ENCODE data around the gene PGBD5. TPM values are rescaled to one million over a fixed set of nuclear protein-coding genes. Genes with fewer than 3 reads are reported as not detected.

Gene PGBD5
- total RNA-seq, 6 experiments from 2014 or later: 0.05 TPM; not detected in 5

DNA sequence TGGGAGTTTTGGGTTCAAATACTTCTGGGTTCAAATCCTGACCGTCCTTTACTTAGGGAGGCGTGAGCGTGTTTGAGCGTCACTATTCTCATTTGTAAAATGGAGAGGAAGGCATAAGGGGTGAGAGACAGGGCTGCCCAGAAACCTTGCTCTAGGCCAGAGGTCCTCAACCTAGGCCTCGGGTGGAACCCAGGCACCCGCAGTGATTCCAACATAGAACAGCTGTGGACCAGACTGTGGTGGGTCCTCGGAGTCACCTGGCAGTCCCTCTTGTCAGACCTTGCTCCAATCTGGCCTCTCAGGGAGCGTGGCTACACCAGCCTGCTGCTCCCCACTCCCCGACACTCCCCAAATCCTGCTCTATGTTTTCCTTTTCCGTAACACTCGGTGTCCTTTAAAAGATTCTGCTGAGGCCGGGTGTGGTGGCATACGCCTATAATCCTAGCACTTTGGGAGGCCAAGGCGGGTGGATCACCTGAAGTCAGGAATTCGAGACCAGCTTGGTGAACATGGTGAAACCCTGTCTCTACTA lies 116.4 kb downstream of the PGBD5 start:
- no peak overlapping the region for H3K4me3 Mint-ChIP-seq
- TF ChIP-seq, protein P1, sequence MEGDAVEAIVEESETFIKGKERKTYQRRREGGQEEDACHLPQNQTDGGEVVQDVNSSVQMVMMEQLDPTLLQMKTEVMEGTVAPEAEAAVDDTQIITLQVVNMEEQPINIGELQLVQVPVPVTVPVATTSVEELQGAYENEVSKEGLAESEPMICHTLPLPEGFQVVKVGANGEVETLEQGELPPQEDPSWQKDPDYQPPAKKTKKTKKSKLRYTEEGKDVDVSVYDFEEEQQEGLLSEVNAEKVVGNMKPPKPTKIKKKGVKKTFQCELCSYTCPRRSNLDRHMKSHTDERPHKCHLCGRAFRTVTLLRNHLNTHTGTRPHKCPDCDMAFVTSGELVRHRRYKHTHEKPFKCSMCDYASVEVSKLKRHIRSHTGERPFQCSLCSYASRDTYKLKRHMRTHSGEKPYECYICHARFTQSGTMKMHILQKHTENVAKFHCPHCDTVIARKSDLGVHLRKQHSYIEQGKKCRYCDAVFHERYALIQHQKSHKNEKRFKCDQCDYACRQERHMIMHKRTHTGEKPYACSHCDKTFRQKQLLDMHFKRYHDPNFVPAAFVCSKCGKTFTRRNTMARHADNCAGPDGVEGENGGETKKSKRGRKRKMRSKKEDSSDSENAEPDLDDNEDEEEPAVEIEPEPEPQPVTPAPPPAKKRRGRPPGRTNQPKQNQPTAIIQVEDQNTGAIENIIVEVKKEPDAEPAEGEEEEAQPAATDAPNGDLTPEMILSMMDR (IDR thresholded peaks at IDR 0.05): no peak
- no peaks in the 10 kb centered on the region for H3K9me3 Mint-ChIP-seq
- H3K27ac Mint-ChIP-seq: no peak overlapping the region
- DNase-seq: no peak
- peaks cover 5% of the 10 kb centered on the region; the same call in 1 of the 2 replicates for H3K27me3 Mint-ChIP-seq (ENCODE audit: insufficient read depth)
- peaks cover 11% of the 10 kb centered on the region for H3K4me1 Mint-ChIP-seq (ENCODE audit: low read depth)
- H3K36me3 Mint-ChIP-seq (ENCODE audit: low read depth): no peaks in the 10 kb centered on the region

DNA sequence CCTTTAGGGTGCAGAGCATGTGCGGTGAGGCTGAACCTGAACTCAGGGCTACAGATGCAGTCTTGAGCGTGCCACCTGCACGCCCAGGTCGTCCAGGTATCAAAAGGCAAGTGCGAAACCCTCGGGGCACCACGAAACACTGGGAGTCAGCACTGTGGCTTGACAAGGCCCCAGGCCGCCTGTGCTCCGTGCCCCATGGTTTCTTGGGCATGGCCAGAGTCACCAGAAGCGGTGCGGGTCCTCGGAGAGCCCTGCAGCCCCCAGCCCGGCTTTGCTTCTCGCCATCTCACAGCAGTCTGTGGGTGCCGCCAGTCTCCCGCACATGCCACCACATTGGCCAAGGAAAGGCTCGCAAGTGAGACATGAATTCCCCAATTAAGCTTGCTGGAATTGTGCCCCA lies 117.3 kb downstream of the PGBD5 start:
- Mint-ChIP-seq H3K27me3 (ENCODE audit: insufficient read depth) (peaks cover 2% of the 10 kb centered on the region; the same call in 1 of the 2 replicates), H3K9me3 (no peaks in the 10 kb centered on the region), H3K4me3 (no peak overlapping the region), H3K4me1 (ENCODE audit: low read depth) (peaks cover 16% of the 10 kb centered on the region), H3K36me3 (ENCODE audit: low read depth) (no peaks in the 10 kb centered on the region), H3K27ac (no peak overlapping the region)
- no peak for DNase-seq
- TF ChIP-seq, protein P1 (IDR thresholded peaks at IDR 0.05): no peak

DNA sequence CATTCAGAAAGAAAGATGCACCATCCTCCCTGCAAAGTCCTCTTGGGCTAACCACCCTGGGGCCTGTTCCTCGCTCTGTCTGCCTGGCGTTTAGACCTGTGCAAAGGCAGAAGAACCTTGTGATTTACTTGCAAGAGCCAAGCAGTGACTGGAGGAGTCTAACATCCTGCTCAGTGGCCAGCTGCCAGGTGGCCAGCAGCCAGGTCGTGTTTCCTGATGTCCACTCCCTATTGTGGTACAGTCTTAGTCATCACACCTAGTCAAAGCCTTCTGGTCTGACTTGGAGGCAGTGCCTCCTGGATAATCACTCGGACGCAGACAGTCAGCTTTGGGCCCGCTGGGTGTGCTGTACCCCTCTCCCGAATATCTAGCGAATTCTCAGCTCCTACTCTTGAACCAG lies 118.1 kb downstream of the PGBD5 start:
- DNase-seq: peak; percentile 77
- Mint-ChIP-seq H3K27ac (no peak overlapping the region), H3K4me3 (no peak overlapping the region), H3K9me3 (no peaks in the 10 kb centered on the region), H3K27me3 (ENCODE audit: insufficient read depth) (peaks cover 4% of the 10 kb centered on the region), H3K36me3 (ENCODE audit: low read depth) (no peaks in the 10 kb centered on the region), H3K4me1 (ENCODE audit: low read depth) (peaks cover 22% of the 10 kb centered on the region)
- TF ChIP-seq, protein P1 (IDR thresholded peaks at IDR 0.05): no peak

DNA sequence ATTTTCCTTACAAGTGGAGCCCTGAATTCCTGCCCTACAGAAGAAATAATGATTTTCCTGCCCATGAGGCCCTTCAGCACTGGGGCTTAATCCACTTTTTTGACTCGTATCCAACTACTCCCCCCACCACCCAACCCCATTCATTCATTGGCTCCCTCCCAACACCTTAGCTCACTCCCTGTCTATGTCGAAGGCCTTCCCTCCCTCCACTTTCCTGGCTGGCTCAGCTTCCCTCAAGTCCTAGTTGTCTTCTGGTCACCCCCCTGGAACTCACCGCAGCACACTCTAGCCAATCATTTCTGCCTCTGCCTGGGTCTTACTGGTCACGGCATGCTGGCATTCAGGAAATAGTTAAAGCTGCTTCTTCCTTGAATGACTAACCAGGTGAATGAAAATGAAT lies 118.9 kb downstream of the PGBD5 start:
- no peak overlapping the region for H3K4me3 Mint-ChIP-seq
- DNase-seq: no peak
- H3K36me3 Mint-ChIP-seq (ENCODE audit: low read depth): no peaks in the 10 kb centered on the region
- no peaks in the 10 kb centered on the region for H3K9me3 Mint-ChIP-seq
- peaks cover 22% of the 10 kb centered on the region for H3K4me1 Mint-ChIP-seq (ENCODE audit: low read depth)
- no peak overlapping the region for H3K27ac Mint-ChIP-seq
- H3K27me3 Mint-ChIP-seq (ENCODE audit: insufficient read depth): peaks cover 5% of the 10 kb centered on the region
- TF ChIP-seq, protein P1 (IDR thresholded peaks at IDR 0.05): no peak

DNA sequence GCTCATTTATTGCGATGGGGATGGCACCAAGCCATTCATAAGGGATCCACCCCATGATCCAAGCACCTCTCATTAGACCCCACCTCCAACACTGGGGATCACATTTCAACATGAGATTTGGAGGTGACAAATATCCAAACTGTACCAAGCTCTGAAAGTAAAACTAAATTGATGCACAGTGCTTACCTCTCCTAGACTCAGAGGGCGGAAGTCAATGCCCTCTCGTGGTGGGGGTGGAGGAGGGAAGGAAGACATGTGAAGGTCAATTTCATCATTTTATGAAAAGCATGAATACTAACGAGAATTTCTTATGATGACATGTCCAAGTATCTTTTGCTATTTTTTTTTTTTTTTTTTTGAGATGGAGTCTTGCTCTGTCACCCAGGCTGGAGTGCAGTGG lies 120.0 kb downstream of the PGBD5 start:
- peaks cover 22% of the 10 kb centered on the region for H3K4me1 Mint-ChIP-seq (ENCODE audit: low read depth)
- no peak for DNase-seq
- TF ChIP-seq, protein P1 (IDR thresholded peaks at IDR 0.05): no peak
- H3K36me3 Mint-ChIP-seq (ENCODE audit: low read depth): no peaks in the 10 kb centered on the region
- no peak overlapping the region for H3K4me3 Mint-ChIP-seq
- H3K27me3 Mint-ChIP-seq (ENCODE audit: insufficient read depth): peaks cover 9% of the 10 kb centered on the region
- no peaks in the 10 kb centered on the region for H3K9me3 Mint-ChIP-seq
- no peak overlapping the region for H3K27ac Mint-ChIP-seq

DNA sequence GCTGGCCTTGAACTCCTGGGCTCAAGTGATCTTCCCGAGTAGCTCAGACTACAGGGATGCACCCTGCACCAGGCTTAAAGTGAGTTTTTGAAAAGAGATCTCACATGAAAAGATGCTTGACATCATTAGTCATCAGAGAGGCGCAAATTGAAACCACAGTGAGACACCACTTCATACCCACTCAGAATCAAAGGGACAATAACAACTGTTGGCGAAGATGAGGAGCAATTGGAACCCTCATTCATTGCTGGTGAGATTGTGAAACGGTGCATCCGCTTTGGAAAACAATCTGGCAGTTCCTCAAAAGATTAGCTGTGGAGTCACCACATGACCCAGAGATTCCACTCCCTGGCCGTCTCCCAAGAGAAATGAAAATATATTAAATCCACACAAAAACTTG lies 122.3 kb downstream of the PGBD5 start:
- peak; percentile 46 for DNase-seq
- H3K4me3 Mint-ChIP-seq: no peak overlapping the region
- no peak overlapping the region for H3K27ac Mint-ChIP-seq
- H3K27me3 Mint-ChIP-seq (ENCODE audit: insufficient read depth): peaks cover 16% of the 10 kb centered on the region
- H3K9me3 Mint-ChIP-seq: no peaks in the 10 kb centered on the region
- H3K4me1 Mint-ChIP-seq (ENCODE audit: low read depth): peaks cover 23% of the 10 kb centered on the region
- TF ChIP-seq, protein P1 (IDR thresholded peaks at IDR 0.05): no peak
- no peaks in the 10 kb centered on the region for H3K36me3 Mint-ChIP-seq (ENCODE audit: low read depth)
